Measurements from ENCODE around the gene SPACA9.

SPACA9 gene

DNA sequence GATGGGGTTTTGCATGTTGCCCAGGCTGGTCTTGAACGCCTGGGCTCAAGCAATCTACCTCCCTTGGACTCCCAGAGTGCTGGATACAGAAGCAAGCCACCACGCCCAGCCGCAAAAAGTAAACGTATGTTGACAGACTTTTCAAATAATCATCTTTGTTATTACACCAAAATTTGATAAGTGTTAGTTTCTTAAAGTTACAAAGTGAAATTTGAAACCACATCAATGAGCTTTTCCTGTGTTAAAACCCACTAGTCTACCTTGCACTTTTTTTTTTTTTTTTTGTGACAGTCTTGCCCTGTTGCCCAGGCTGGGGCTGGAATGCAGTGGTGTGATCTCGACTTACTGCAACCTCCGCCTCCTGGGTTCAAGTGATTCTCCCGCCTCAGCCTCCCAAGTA, 29.9 kb downstream of the SPACA9 start:
- TF ChIP-seq, protein P1, sequence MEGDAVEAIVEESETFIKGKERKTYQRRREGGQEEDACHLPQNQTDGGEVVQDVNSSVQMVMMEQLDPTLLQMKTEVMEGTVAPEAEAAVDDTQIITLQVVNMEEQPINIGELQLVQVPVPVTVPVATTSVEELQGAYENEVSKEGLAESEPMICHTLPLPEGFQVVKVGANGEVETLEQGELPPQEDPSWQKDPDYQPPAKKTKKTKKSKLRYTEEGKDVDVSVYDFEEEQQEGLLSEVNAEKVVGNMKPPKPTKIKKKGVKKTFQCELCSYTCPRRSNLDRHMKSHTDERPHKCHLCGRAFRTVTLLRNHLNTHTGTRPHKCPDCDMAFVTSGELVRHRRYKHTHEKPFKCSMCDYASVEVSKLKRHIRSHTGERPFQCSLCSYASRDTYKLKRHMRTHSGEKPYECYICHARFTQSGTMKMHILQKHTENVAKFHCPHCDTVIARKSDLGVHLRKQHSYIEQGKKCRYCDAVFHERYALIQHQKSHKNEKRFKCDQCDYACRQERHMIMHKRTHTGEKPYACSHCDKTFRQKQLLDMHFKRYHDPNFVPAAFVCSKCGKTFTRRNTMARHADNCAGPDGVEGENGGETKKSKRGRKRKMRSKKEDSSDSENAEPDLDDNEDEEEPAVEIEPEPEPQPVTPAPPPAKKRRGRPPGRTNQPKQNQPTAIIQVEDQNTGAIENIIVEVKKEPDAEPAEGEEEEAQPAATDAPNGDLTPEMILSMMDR (IDR thresholded peaks at IDR 0.05; ENCODE audit: low read depth, low read length): no peak
- no peak for TF ChIP-seq EZH2phosphoT487 (IDR thresholded peaks at IDR 0.05; ENCODE audit: low read depth)
- no peak overlapping the region for H3K4me3 ChIP-seq (ENCODE audit: low read length)
- no peaks in the 10 kb centered on the region for H3K4me1 ChIP-seq (ENCODE audit: low read length)
- no peaks in the 10 kb centered on the region for H4K20me1 ChIP-seq (ENCODE audit: insufficient read depth, low read length)
- no peak overlapping the region for H2AFZ ChIP-seq (ENCODE audit: low read depth, low read length)
- no peaks in the 10 kb centered on the region for H3K27me3 ChIP-seq (ENCODE audit: low read depth, low read length)
- H3K4me2 ChIP-seq (ENCODE audit: low read length): no peak overlapping the region
- no peaks in the 10 kb centered on the region for H3K9me3 ChIP-seq (ENCODE audit: insufficient read depth, low read length)
- H3K27ac ChIP-seq (ENCODE audit: low read length): no peak overlapping the region
- no peaks in the 10 kb centered on the region for H3K79me2 ChIP-seq (ENCODE audit: low read length)
- H3K9ac ChIP-seq (ENCODE audit: low read length): no peak overlapping the region
- peaks cover 18% of the 10 kb centered on the region for H3K36me3 ChIP-seq (replicated peaks; ENCODE audit: low read depth, low read length)

DNA sequence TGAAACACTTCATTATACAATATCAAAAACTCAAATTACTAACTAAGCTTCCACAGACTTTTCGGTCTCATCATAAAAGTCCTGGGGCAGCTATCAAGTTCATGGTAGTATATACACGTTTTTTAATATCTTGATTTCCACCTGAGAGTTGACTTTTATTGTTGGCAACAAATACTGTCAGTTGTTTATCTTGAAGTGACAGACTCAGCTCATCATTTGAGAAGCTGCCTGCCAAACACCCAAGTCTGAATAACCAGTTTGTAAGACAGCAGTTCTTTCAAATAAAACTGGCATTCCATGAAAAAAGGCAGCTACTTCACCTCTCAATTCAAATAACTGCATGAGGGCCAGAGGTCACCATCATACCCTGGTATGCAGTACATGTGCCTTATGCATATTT, 30.6 kb downstream of the SPACA9 start:
- TF ChIP-seq, protein P1 (IDR thresholded peaks at IDR 0.05; ENCODE audit: low read depth, low read length): no peak
- no peak for TF ChIP-seq EZH2phosphoT487 (IDR thresholded peaks at IDR 0.05; ENCODE audit: low read depth)
- H3K27ac ChIP-seq (ENCODE audit: low read length): no peak overlapping the region
- no peaks in the 10 kb centered on the region for H3K79me2 ChIP-seq (ENCODE audit: low read length)
- no peak overlapping the region for H3K9ac ChIP-seq (ENCODE audit: low read length)
- H3K9me3 ChIP-seq (ENCODE audit: insufficient read depth, low read length): no peaks in the 10 kb centered on the region
- no peaks in the 10 kb centered on the region for H3K27me3 ChIP-seq (ENCODE audit: low read depth, low read length)
- no peak overlapping the region for H2AFZ ChIP-seq (ENCODE audit: low read depth, low read length)
- H3K4me3 ChIP-seq (ENCODE audit: low read length): no peak overlapping the region
- no peak overlapping the region for H3K4me2 ChIP-seq (ENCODE audit: low read length)
- H4K20me1 ChIP-seq (ENCODE audit: insufficient read depth, low read length): no peaks in the 10 kb centered on the region
- peaks cover 18% of the 10 kb centered on the region for H3K36me3 ChIP-seq (replicated peaks; ENCODE audit: low read depth, low read length)
- no peaks in the 10 kb centered on the region for H3K4me1 ChIP-seq (ENCODE audit: low read length)

DNA sequence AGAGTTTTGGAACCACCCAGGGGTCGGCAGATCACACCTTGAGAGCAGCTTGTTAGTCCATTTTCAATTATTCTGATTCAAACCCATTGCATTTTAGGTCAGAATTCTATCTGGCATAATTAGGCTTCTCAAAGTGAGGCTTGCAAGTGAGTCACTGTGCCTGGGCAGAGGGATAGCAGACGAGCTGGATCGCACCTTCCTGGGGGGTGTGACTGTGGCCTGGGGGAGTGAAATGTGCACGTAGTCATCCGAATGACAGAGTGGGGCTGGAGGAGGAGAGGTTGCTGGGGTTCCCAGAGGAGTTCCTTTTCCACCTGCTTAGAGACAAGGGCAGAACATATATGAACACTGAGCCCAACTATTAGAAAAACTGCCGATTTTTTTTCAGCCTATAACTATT, 31.7 kb downstream of the SPACA9 start:
- Histone ChIP-seq H3K27me3 (ENCODE audit: low read depth, low read length) (no peaks in the 10 kb centered on the region), H3K79me2 (ENCODE audit: low read length) (no peaks in the 10 kb centered on the region), H3K27ac (ENCODE audit: low read length) (no peak overlapping the region), H3K4me1 (ENCODE audit: low read length) (no peaks in the 10 kb centered on the region), H3K4me3 (ENCODE audit: low read length) (no peak overlapping the region), H3K36me3 (replicated peaks; ENCODE audit: low read depth, low read length) (peaks cover 18% of the 10 kb centered on the region), H3K9ac (ENCODE audit: low read length) (no peak overlapping the region), H3K4me2 (ENCODE audit: low read length) (no peak overlapping the region), H2AFZ (ENCODE audit: low read depth, low read length) (no peak overlapping the region), H3K9me3 (ENCODE audit: insufficient read depth, low read length) (no peaks in the 10 kb centered on the region), H4K20me1 (ENCODE audit: insufficient read depth, low read length) (no peaks in the 10 kb centered on the region)
- no peak for TF ChIP-seq EZH2phosphoT487 (IDR thresholded peaks at IDR 0.05; ENCODE audit: low read depth)
- TF ChIP-seq, protein P1 (IDR thresholded peaks at IDR 0.05; ENCODE audit: low read depth, low read length): no peak

DNA sequence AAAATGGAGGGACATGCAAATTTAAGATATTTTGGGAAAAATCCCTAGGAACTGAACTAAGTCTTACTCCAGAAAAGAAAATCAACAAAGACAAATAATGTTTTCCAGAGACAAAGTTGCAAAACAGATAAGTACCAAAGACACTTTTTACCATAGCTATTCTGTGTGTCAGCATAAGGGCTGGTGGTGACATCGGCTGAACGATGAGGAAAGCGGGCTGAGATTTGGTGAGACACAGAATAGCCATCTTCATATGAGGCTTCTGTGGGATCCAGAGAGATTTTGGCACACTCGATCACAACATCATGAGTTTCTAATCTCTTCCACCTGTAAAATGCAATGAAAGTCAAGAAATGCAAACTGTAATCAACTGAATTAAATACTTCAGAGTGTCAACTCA, 33.4 kb downstream of the SPACA9 start:
- peaks cover 18% of the 10 kb centered on the region for H3K36me3 ChIP-seq (replicated peaks; ENCODE audit: low read depth, low read length)
- no peak overlapping the region for H3K27ac ChIP-seq (ENCODE audit: low read length)
- no peak for TF ChIP-seq EZH2phosphoT487 (IDR thresholded peaks at IDR 0.05; ENCODE audit: low read depth)
- TF ChIP-seq, protein P1 (IDR thresholded peaks at IDR 0.05; ENCODE audit: low read depth, low read length): no peak
- no peaks in the 10 kb centered on the region for H3K27me3 ChIP-seq (ENCODE audit: low read depth, low read length)
- H3K9me3 ChIP-seq (ENCODE audit: insufficient read depth, low read length): no peaks in the 10 kb centered on the region
- H3K4me3 ChIP-seq (ENCODE audit: low read length): no peak overlapping the region
- H4K20me1 ChIP-seq (ENCODE audit: insufficient read depth, low read length): no peaks in the 10 kb centered on the region
- no peaks in the 10 kb centered on the region for H3K4me1 ChIP-seq (ENCODE audit: low read length)
- no peak overlapping the region for H2AFZ ChIP-seq (ENCODE audit: low read depth, low read length)
- no peaks in the 10 kb centered on the region for H3K79me2 ChIP-seq (ENCODE audit: low read length)
- no peak overlapping the region for H3K4me2 ChIP-seq (ENCODE audit: low read length)
- no peak overlapping the region for H3K9ac ChIP-seq (ENCODE audit: low read length)

Data from OCI-LY3 (cell line).